Trophoblast cell (in vitro differentiated cells and primary cell): ENCODE results near the gene TNNT1.
A peak's percentile ranks its signal among the peaks of the same experiment; 100 is the strongest.

Experiments
- DNase-seq, 2 donors: peaks; one replicate each; pipeline ENCODE4 v3.0.0-alpha.2; 2016
- H2AFZ ChIP-seq: 2 replicates; pipeline ENCODE4 v1.6.1; 2013; ENCODE audit warnings: low read length, moderate library complexity, mild to moderate bottlenecking; ENCODE audit not compliant: insufficient read depth, poor library complexity
- H2AK5ac ChIP-seq: 2 replicates; pipeline ENCODE4 v1.6.1; 2013; ENCODE audit warnings: mild to moderate bottlenecking, low read length
- H2BK120ac ChIP-seq: 2 replicates; pipeline ENCODE4 v1.6.1; 2013; ENCODE audit warnings: low read length, mild to moderate bottlenecking, moderate library complexity; ENCODE audit not compliant: insufficient read depth, poor library complexity
- H2BK12ac ChIP-seq: 2 replicates; pipeline ENCODE4 v1.6.1; 2013; ENCODE audit warnings: mild to moderate bottlenecking, low read length, moderate library complexity
- H2BK5ac ChIP-seq: 2 replicates; pipeline ENCODE4 v1.6.1; 2013; ENCODE audit warnings: low read length, low read depth, moderate library complexity, mild to moderate bottlenecking; ENCODE audit not compliant: poor library complexity
- H3K14ac ChIP-seq: 2 replicates; pipeline ENCODE4 v1.6.1; 2013; ENCODE audit warnings: mild to moderate bottlenecking, low read length
- H3K18ac ChIP-seq: 2 replicates; pipeline ENCODE4 v1.6.1; 2013; ENCODE audit warnings: mild to moderate bottlenecking, low read length
- H3K23ac ChIP-seq: 2 replicates; pipeline ENCODE4 v1.6.1; 2013; ENCODE audit warnings: low read length
- H3K27ac ChIP-seq: 2 replicates; pipeline ENCODE4 v1.5.1; 2013; ENCODE audit warnings: low read depth, mild to moderate bottlenecking, inconsistent platforms, low read length, moderate library complexity
- H3K27me3 ChIP-seq: 2 replicates; pipeline ENCODE4 v1.6.1; 2013; ENCODE audit warnings: inconsistent platforms, mild to moderate bottlenecking, low read length, moderate library complexity; ENCODE audit not compliant: insufficient read depth
- H3K36me3 ChIP-seq, 2 experiments: 1 replicate in 1 of 2; 2 replicates in 1 of 2; pipeline ENCODE4 v1.6.1; 2013; ENCODE audit warnings: low read length in 2 of 2, mild to moderate bottlenecking in 2 of 2, moderate library complexity in 1 of 2; ENCODE audit not compliant: insufficient read depth in 2 of 2, control insufficient read depth in 1 of 2
- H3K4ac ChIP-seq: 2 replicates; pipeline ENCODE4 v1.6.1; 2013; ENCODE audit warnings: low read depth, mild to moderate bottlenecking, low read length, moderate library complexity
- H3K4me1 ChIP-seq, 2 experiments: 1 replicate in 1 of 2; 2 replicates in 1 of 2; pipeline ENCODE4 v1.6.1; 2013; ENCODE audit warnings: low read length in 2 of 2, mild to moderate bottlenecking in 2 of 2, moderate library complexity in 1 of 2; ENCODE audit not compliant: insufficient read depth in 2 of 2, control insufficient read depth in 1 of 2
- H3K4me2 ChIP-seq: 2 replicates; pipeline ENCODE4 v1.6.1; 2013; ENCODE audit warnings: inconsistent platforms, mild to moderate bottlenecking, low read length, moderate library complexity
- H3K4me3 ChIP-seq: 2 replicates; pipeline ENCODE4 v1.5.1; 2013; ENCODE audit warnings: mild to moderate bottlenecking, low read depth, low read length, inconsistent platforms
- H3K79me1 ChIP-seq: one replicate; pipeline ENCODE4 v1.6.1; 2013; ENCODE audit warnings: low read length
- H3K79me2 ChIP-seq: 2 replicates; pipeline ENCODE4 v1.6.1; 2013; ENCODE audit warnings: low read length, mild to moderate bottlenecking; ENCODE audit not compliant: control insufficient read depth, insufficient read depth, poor library complexity
- H3K9ac ChIP-seq: 2 replicates; pipeline ENCODE4 v1.6.1; 2013; ENCODE audit warnings: mild to moderate bottlenecking, low read length
- H3K9me3 ChIP-seq: 2 replicates; pipeline ENCODE4 v1.6.1; 2013; ENCODE audit warnings: low read depth, mild to moderate bottlenecking, control low read depth, inconsistent platforms, low read length; ENCODE audit not compliant: insufficient read depth
- H4K12ac ChIP-seq: 2 replicates; pipeline ENCODE4 v1.6.1; 2013; ENCODE audit warnings: low read depth, mild to moderate bottlenecking, low read length, moderate library complexity
- H4K8ac ChIP-seq: 2 replicates; pipeline ENCODE4 v1.6.1; 2013; ENCODE audit warnings: low read depth, mild to moderate bottlenecking, low read length, moderate library complexity
- H4K91ac ChIP-seq: one replicate; pipeline ENCODE4 v1.6.1; 2013; ENCODE audit warnings: low read depth, mild to moderate bottlenecking, low read length, moderate library complexity
- WGBS: extraction: QIAGEN DNeasy Blood & Tissue Kit; methylation state at CpG from one replicate; pipeline ENCODE4 v1.1.7; 2013; ENCODE audit warnings: missing lambda C conversion rate; ENCODE audit not compliant: insufficient read length, insufficient coverage; ENCODE audit errors: extremely low coverage; 5-methylcytosine and 5-hydroxymethylcytosine counted together

The TNNT1 gene

GRCh38 chr19:55133639-55134444 lies 15.2 kb downstream of the TNNT1 start:
- Histone ChIP-seq H4K8ac (no peak overlapping the region), H4K12ac (no peak overlapping the region), H3K27me3 (no peaks in the 10 kb centered on the region), H3K9me3 (no peaks in the 10 kb centered on the region), H3K27ac (no peak overlapping the region), H3K4me2 (no peak overlapping the region), H2BK12ac (no peak overlapping the region), H3K14ac (no peak overlapping the region), H3K23ac (no peak overlapping the region), H2BK120ac (no peak overlapping the region), H3K36me3 (no peaks in the 10 kb centered on the region), H4K91ac (no peak overlapping the region), H2AK5ac (no peak overlapping the region), H3K9ac (no peak overlapping the region), H3K4ac (no peak overlapping the region), H3K4me3 (no peak overlapping the region), H2BK5ac (no peak overlapping the region), H3K79me2 (no peaks in the 10 kb centered on the region), H3K4me1 (peaks cover 0 to 7% of the 10 kb centered on the region in 2 experiments), H3K79me1 (no peaks in the 10 kb centered on the region), H3K18ac (no peak overlapping the region), H2AFZ (no peak overlapping the region)
- WGBS, result no CpG with 5 or more reads among the region's 25 CpGs
- DNase-seq, result peak; percentile 48 to 68

- Histone ChIP-seq H3K27ac (no peak overlapping the region), H2AFZ (no peak overlapping the region), H3K4me3 (no peak overlapping the region), H2BK5ac (no peak overlapping the region), H3K36me3 (no peaks in the 10 kb centered on the region), H3K4ac (no peak overlapping the region), H3K9ac (no peak overlapping the region), H3K27me3 (no peaks in the 10 kb centered on the region), H3K18ac (no peak overlapping the region), H3K14ac (no peak overlapping the region), H3K4me1 (peaks cover 0 to 7% of the 10 kb centered on the region in 2 experiments), H2BK120ac (no peak overlapping the region), H2BK12ac (no peak overlapping the region), H3K23ac (no peak overlapping the region), H3K79me1 (no peaks in the 10 kb centered on the region), H3K9me3 (no peaks in the 10 kb centered on the region), H4K8ac (no peak overlapping the region), H3K4me2 (no peak overlapping the region), H3K79me2 (no peaks in the 10 kb centered on the region), H4K91ac (no peak overlapping the region), H4K12ac (no peak overlapping the region), H2AK5ac (no peak overlapping the region)
- peak; percentile 43 to 70 for DNase-seq
- WGBS, result no CpG with 5 or more reads among the region's 14 CpGs
Observed at GRCh38 chr19:55132453-55133129, 16.4 kb downstream of the TNNT1 start.

- Histone ChIP-seq H3K27ac (no peak overlapping the region), H4K12ac (no peak overlapping the region), H4K91ac (no peak overlapping the region), H3K36me3 (no peaks in the 10 kb centered on the region), H3K23ac (no peak overlapping the region), H3K18ac (no peak overlapping the region), H3K9me3 (no peaks in the 10 kb centered on the region), H3K14ac (no peak overlapping the region), H2BK12ac (no peak overlapping the region), H3K4ac (no peak overlapping the region), H2BK120ac (no peak overlapping the region), H4K8ac (no peak overlapping the region), H2AFZ (no peak overlapping the region), H3K4me2 (no peak overlapping the region), H2AK5ac (no peak overlapping the region), H2BK5ac (no peak overlapping the region), H3K9ac (no peak overlapping the region), H3K79me1 (no peaks in the 10 kb centered on the region), H3K4me3 (no peak overlapping the region), H3K27me3 (no peaks in the 10 kb centered on the region), H3K79me2 (no peaks in the 10 kb centered on the region), H3K4me1 (peaks cover 0 to 7% of the 10 kb centered on the region in 2 experiments)
- no CpG with 5 or more reads among the region's 16 CpGs for whole genome bisulfite sequencing
- DNase-seq, result peak; percentile 89 to 97
Observed at GRCh38 chr19:55131421-55131820, 17.6 kb downstream of the TNNT1 start.

- Histone ChIP-seq H3K4me1 (peaks cover 16 to 20% of the 10 kb centered on the region in 2 experiments), H2BK120ac (peak overlapping the region; percentile 61), H2BK12ac (no peak overlapping the region), H4K91ac (peak overlapping the region; percentile 90), H2AFZ (peak overlapping the region; percentile 89), H2BK5ac (no peak overlapping the region), H3K79me2 (peaks cover 23% of the 10 kb centered on the region), H3K14ac (no peak overlapping the region), H3K27me3 (no peaks in the 10 kb centered on the region), H3K18ac (no peak overlapping the region), H3K4ac (no peak overlapping the region), H3K27ac (no peak overlapping the region), H3K36me3 (peaks cover 0 to 2% of the 10 kb centered on the region in 2 experiments), H4K8ac (peak overlapping the region; percentile 97), H3K4me3 (no peak overlapping the region), H4K12ac (peak overlapping the region; percentile 99), H3K79me1 (peaks cover 13% of the 10 kb centered on the region), H2AK5ac (no peak overlapping the region), H3K4me2 (peak overlapping the region; percentile 68), H3K9ac (no peak overlapping the region), H3K23ac (no peak overlapping the region), H3K9me3 (no peaks in the 10 kb centered on the region)
- DNase-seq, result no peak
- WGBS, result no CpG with 5 or more reads among the region's 14 CpGs
Observed at GRCh38 chr19:55119053-55119452, 30.0 kb downstream of the TNNT1 start.
